HG02981 (cell line): ENCODE data around the gene PGM1.

Experiments used
- ATAC-seq: cut with Tn5 transposase; IDR thresholded peaks from one replicate; pipeline ENCODE4 v1.9.1; 2021; ENCODE audit warnings: mild to moderate bottlenecking, moderate library complexity; ENCODE audit not compliant: unreplicated experiment

Gene PGM1

GRCh38 chr1:63663873-63664272, 70.7 kb downstream of the PGM1 start:
- ATAC-seq: no peak

- no peak for ATAC-seq
Measured at GRCh38 chr1:63664742-63665141, 71.5 kb downstream of the PGM1 start.

- ATAC-seq: no peak
Measured at GRCh38 chr1:63665410-63665809, 72.2 kb downstream of the PGM1 start.

- ATAC-seq: no peak
Measured at GRCh38 chr1:63665824-63666223, 72.6 kb downstream of the PGM1 start.

- ATAC-seq: no peak
Measured at GRCh38 chr1:63668298-63668697, 75.1 kb downstream of the PGM1 start.

GRCh38 chr1:63669151-63669961, 76.1 kb downstream of the PGM1 start:
- no peak for ATAC-seq

- ATAC-seq: no peak
Measured at GRCh38 chr1:63670164-63670563, 77.0 kb downstream of the PGM1 start.

GRCh38 chr1:63671514-63671913, 78.3 kb downstream of the PGM1 start:
- no peak for ATAC-seq

- peak; percentile 77 for ATAC-seq
Measured at GRCh38 chr1:63674238-63674864, 81.1 kb downstream of the PGM1 start.

GRCh38 chr1:63674865-63675419, 81.7 kb downstream of the PGM1 start:
- no peak for ATAC-seq

- ATAC-seq: no peak
Measured at GRCh38 chr1:63675420-63675931, 82.3 kb downstream of the PGM1 start.

- ATAC-seq: no peak
Measured at GRCh38 chr1:63677497-63677896, 84.3 kb downstream of the PGM1 start.

GRCh38 chr1:63678200-63678599, 85.0 kb downstream of the PGM1 start:
- no peak for ATAC-seq

GRCh38 chr1:63679076-63679475, 85.9 kb downstream of the PGM1 start:
- no peak for ATAC-seq

GRCh38 chr1:63679589-63679988, 86.4 kb downstream of the PGM1 start:
- ATAC-seq: no peak

GRCh38 chr1:63682936-63683335, 89.7 kb downstream of the PGM1 start:
- ATAC-seq: no peak

GRCh38 chr1:63683759-63684158, 90.5 kb downstream of the PGM1 start:
- ATAC-seq: no peak

- ATAC-seq: no peak
Measured at GRCh38 chr1:63686696-63687095, 93.5 kb downstream of the PGM1 start.

GRCh38 chr1:63688302-63688890, 95.2 kb downstream of the PGM1 start:
- ATAC-seq: no peak

GRCh38 chr1:63690966-63691700, 97.9 kb downstream of the PGM1 start:
- ATAC-seq: no peak
